Tibial nerve (tissue), 3 donors: ENCODE results near the gene KLHL20.

Experiments used
- EP300 ChIP-seq, 2 donors: sonication (generic); formaldehyde crosslinking; IDR thresholded peaks; one replicate each; pipeline ENCODE4 v1.6.1; 2017; ENCODE audit warnings: antibody characterized with exemption in 2 of 2, mild to moderate bottlenecking in 1 of 2
- POLR2A ChIP-seq, 2 donors: fragments of 450-650 bp; IDR thresholded peaks; one replicate each; pipeline ENCODE4 v1.6.1; 2017; ENCODE audit warnings: antibody characterized with exemption in 2 of 2, mild to moderate bottlenecking in 2 of 2, moderate library complexity in 2 of 2

DNA sequence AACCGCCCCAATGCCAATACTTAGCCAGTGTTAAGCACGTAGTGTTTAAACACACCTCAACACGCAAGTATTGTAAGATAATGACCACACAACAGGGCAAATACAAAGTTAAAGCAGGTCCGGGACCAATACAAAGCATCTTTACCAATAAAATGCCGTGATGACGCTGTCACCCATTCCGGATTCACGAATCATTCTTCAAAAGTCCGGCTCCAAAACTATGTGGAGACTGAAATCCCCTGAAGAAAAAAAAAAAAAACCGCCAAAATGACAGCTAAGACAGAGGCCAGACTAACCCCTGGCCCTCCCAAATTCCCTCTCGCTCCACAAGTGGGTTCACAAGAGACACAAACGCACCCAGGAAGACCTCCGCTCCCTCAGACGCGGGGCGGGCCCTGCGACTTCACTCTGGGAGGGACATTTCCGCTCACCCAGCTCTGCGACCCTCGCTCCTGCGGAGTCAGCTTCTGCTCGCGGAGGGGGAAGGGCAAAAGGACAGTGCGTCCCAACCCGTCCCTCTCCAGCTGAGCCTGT lies 109.1 kb downstream of the KLHL20 start:
- TF ChIP-seq EP300 (IDR thresholded peaks at IDR 0.05) (no peak), POLR2A (IDR thresholded peaks at IDR 0.05) (no peak)
